Measurements from ENCODE around the gene ABHD12.

The ABHD12 gene

DNA sequence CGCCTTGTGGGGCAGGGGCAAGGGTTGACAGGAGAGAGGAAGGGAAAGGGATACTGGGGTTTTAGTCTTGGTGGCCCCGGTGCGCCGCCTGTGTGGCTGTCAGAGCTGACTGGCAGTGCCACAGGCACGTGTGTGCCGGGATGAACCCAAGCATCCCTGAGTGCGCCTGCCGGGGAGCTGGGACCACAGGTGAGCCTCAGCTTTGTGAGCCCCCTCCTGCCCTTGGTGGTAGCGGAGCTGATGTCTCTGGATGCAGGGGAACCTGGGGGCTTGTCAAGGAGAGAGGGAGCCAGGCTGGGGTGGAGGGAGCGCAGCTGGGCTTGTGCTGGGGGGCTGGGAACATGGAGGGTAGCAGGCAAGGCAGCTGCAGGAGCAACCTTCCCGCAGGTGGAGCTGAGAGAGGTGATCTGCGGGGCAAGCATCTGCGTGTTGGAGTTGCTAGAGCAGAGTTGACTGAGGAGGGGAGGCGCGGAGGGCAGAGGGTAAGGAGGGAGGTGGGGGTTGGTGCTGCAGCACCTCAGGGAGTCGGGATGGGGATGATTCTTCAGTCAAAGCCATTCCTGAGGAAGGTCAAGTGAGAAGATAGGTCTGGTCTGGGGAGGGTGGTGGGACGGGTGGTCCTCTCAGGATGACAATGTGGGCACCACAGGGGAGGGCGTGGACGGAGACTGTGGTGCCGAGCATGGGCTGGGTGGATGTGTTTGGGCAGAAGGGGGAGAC, 114.7 kb downstream of the ABHD12 start:
- H3K27me3 ChIP-seq (ENCODE audit: insufficient read depth, low read length, poor library complexity) = no peaks in the 10 kb centered on the region
- no peaks in the 10 kb centered on the region for H3K4me1 ChIP-seq (ENCODE audit: insufficient read depth, low read length)
- H3K4me3 ChIP-seq (ENCODE audit: low read depth in 1 of 2, low read length in 2 of 2) = no peak overlapping the region
- no peak overlapping the region for H2AFZ ChIP-seq (ENCODE audit: low read depth, low read length)
- H3K27ac ChIP-seq (ENCODE audit: low read length) = no peak overlapping the region
- no peak overlapping the region for H3K9ac ChIP-seq (ENCODE audit: low read depth, low read length)
- H3K4me2 ChIP-seq (ENCODE audit: insufficient read depth, low read length) = no peak overlapping the region
- H3K79me2 ChIP-seq (ENCODE audit: insufficient read depth, low read length) = no peaks in the 10 kb centered on the region
- ATAC-seq (ENCODE audit: insufficient read depth, low read depth) (no peak), DNase-seq (no peak)
- H4K20me1 ChIP-seq (ENCODE audit: insufficient read depth, low read length) = peaks cover 14% of the 10 kb centered on the region
- no peak for TF ChIP-seq EZH2 (IDR thresholded peaks at IDR 0.05; ENCODE audit: borderline replicate concordance, low read depth, low read length, severe bottlenecking)
- TF ChIP-seq, protein P1, sequence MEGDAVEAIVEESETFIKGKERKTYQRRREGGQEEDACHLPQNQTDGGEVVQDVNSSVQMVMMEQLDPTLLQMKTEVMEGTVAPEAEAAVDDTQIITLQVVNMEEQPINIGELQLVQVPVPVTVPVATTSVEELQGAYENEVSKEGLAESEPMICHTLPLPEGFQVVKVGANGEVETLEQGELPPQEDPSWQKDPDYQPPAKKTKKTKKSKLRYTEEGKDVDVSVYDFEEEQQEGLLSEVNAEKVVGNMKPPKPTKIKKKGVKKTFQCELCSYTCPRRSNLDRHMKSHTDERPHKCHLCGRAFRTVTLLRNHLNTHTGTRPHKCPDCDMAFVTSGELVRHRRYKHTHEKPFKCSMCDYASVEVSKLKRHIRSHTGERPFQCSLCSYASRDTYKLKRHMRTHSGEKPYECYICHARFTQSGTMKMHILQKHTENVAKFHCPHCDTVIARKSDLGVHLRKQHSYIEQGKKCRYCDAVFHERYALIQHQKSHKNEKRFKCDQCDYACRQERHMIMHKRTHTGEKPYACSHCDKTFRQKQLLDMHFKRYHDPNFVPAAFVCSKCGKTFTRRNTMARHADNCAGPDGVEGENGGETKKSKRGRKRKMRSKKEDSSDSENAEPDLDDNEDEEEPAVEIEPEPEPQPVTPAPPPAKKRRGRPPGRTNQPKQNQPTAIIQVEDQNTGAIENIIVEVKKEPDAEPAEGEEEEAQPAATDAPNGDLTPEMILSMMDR (IDR thresholded peaks at IDR 0.05; ENCODE audit: borderline replicate concordance, extremely low read depth, low read length, poor library complexity, severe bottlenecking) = no peak
- no peaks in the 10 kb centered on the region for H3K9me3 ChIP-seq (ENCODE audit: insufficient read depth, low read length, severe bottlenecking)
- H3K36me3 ChIP-seq (ENCODE audit: insufficient read depth, low read length) = peaks cover 99% of the 10 kb centered on the region

- TF ChIP-seq, protein P1 (IDR thresholded peaks at IDR 0.05; ENCODE audit: borderline replicate concordance, extremely low read depth, low read length, poor library complexity, severe bottlenecking) = no peak
- TF ChIP-seq EZH2 (IDR thresholded peaks at IDR 0.05; ENCODE audit: borderline replicate concordance, low read depth, low read length, severe bottlenecking) = no peak
- Histone ChIP-seq H3K27ac (ENCODE audit: low read length) (no peak overlapping the region), H3K4me3 (ENCODE audit: low read depth in 1 of 2, low read length in 2 of 2) (no peak overlapping the region), H3K4me2 (ENCODE audit: insufficient read depth, low read length) (no peak overlapping the region), H4K20me1 (ENCODE audit: insufficient read depth, low read length) (peaks cover 14% of the 10 kb centered on the region), H3K9me3 (ENCODE audit: insufficient read depth, low read length, severe bottlenecking) (no peaks in the 10 kb centered on the region), H3K4me1 (ENCODE audit: insufficient read depth, low read length) (no peaks in the 10 kb centered on the region), H2AFZ (ENCODE audit: low read depth, low read length) (no peak overlapping the region), H3K79me2 (ENCODE audit: insufficient read depth, low read length) (no peaks in the 10 kb centered on the region), H3K9ac (ENCODE audit: low read depth, low read length) (no peak overlapping the region), H3K36me3 (ENCODE audit: insufficient read depth, low read length) (peaks cover 97% of the 10 kb centered on the region), H3K27me3 (ENCODE audit: insufficient read depth, low read length, poor library complexity) (no peaks in the 10 kb centered on the region)
- ATAC-seq (ENCODE audit: insufficient read depth, low read depth) (no peak), DNase-seq (no peak)
Measured at GRCh38 chr20:25274891-25275812, 115.5 kb downstream of the ABHD12 start.

DNA sequence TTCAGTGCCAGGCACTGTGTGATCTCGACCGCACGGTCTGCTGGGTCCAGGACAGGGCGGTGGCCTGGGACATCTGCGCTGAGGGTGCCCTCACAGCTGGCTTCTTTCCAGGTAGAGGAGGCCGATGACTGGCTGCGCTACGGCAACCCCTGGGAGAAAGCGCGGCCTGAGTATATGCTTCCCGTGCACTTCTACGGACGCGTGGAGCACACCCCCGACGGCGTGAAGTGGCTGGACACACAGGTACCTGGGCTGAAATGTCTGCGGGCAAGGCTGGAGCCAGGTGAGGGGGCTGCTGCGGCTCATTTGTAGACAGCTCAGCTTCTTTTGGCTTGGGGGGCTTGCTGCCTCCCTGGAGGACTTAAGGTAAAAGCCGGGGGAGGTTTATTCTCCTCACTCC, 116.2 kb downstream of the ABHD12 start:
- Histone ChIP-seq H3K4me3 (ENCODE audit: low read depth in 1 of 2, low read length in 2 of 2) (no peak overlapping the region), H3K4me2 (ENCODE audit: insufficient read depth, low read length) (no peak overlapping the region), H2AFZ (ENCODE audit: low read depth, low read length) (no peak overlapping the region), H4K20me1 (ENCODE audit: insufficient read depth, low read length) (peaks cover 10% of the 10 kb centered on the region), H3K27me3 (ENCODE audit: insufficient read depth, low read length, poor library complexity) (no peaks in the 10 kb centered on the region), H3K9me3 (ENCODE audit: insufficient read depth, low read length, severe bottlenecking) (no peaks in the 10 kb centered on the region), H3K79me2 (ENCODE audit: insufficient read depth, low read length) (no peaks in the 10 kb centered on the region), H3K4me1 (ENCODE audit: insufficient read depth, low read length) (no peaks in the 10 kb centered on the region), H3K9ac (ENCODE audit: low read depth, low read length) (no peak overlapping the region), H3K27ac (ENCODE audit: low read length) (no peak overlapping the region), H3K36me3 (ENCODE audit: insufficient read depth, low read length) (peaks cover 95% of the 10 kb centered on the region)
- no peak for DNase-seq
- no peak for TF ChIP-seq EZH2 (IDR thresholded peaks at IDR 0.05; ENCODE audit: borderline replicate concordance, low read depth, low read length, severe bottlenecking)
- TF ChIP-seq, protein P1 (IDR thresholded peaks at IDR 0.05; ENCODE audit: borderline replicate concordance, extremely low read depth, low read length, poor library complexity, severe bottlenecking) = no peak
- no peak for ATAC-seq (ENCODE audit: insufficient read depth, low read depth)

Measured in DND-41 (cell line).